Measurements from ENCODE around the gene CXADR.

CXADR gene

GRCh38 chr21:17492415-17493168, 20.3 kb upstream of the CXADR start:
- H3K9ac ChIP-seq (ENCODE audit: low read depth, low read length), result no peak overlapping the region
- no peaks in the 10 kb centered on the region for H4K20me1 ChIP-seq (ENCODE audit: insufficient read depth, low read length)
- ATAC-seq (ENCODE audit: insufficient read depth, low read depth), result no peak
- no peaks in the 10 kb centered on the region for H3K27me3 ChIP-seq (ENCODE audit: insufficient read depth, low read length, poor library complexity)
- no peaks in the 10 kb centered on the region for H3K79me2 ChIP-seq (ENCODE audit: insufficient read depth, low read length)
- no peak overlapping the region for H3K27ac ChIP-seq (ENCODE audit: low read length)
- H3K4me2 ChIP-seq (ENCODE audit: insufficient read depth, low read length), result no peak overlapping the region
- H3K9me3 ChIP-seq (ENCODE audit: insufficient read depth, low read length, severe bottlenecking), result no peaks in the 10 kb centered on the region
- no peak overlapping the region for H2AFZ ChIP-seq (ENCODE audit: low read depth, low read length)
- TF ChIP-seq CTCF (IDR thresholded peaks at IDR 0.05; ENCODE audit: borderline replicate concordance, extremely low read depth, low read length, poor library complexity, severe bottlenecking), result no peak
- no peak for TF ChIP-seq EZH2 (IDR thresholded peaks at IDR 0.05; ENCODE audit: borderline replicate concordance, low read depth, low read length, severe bottlenecking)
- no peak for DNase-seq
- H3K4me1 ChIP-seq (ENCODE audit: insufficient read depth, low read length), result no peaks in the 10 kb centered on the region
- H3K4me3 ChIP-seq (ENCODE audit: low read depth in 1 of 2, low read length in 2 of 2), result no peak overlapping the region
- H3K36me3 ChIP-seq (ENCODE audit: insufficient read depth, low read length), result no peaks in the 10 kb centered on the region

- no peak for ATAC-seq (ENCODE audit: insufficient read depth, low read depth)
- H3K36me3 ChIP-seq (ENCODE audit: insufficient read depth, low read length), result no peaks in the 10 kb centered on the region
- H3K4me1 ChIP-seq (ENCODE audit: insufficient read depth, low read length), result no peaks in the 10 kb centered on the region
- H3K27ac ChIP-seq (ENCODE audit: low read length), result no peak overlapping the region
- no peaks in the 10 kb centered on the region for H3K27me3 ChIP-seq (ENCODE audit: insufficient read depth, low read length, poor library complexity)
- no peak overlapping the region for H3K4me3 ChIP-seq (ENCODE audit: low read depth in 1 of 2, low read length in 2 of 2)
- no peaks in the 10 kb centered on the region for H4K20me1 ChIP-seq (ENCODE audit: insufficient read depth, low read length)
- H3K79me2 ChIP-seq (ENCODE audit: insufficient read depth, low read length), result no peaks in the 10 kb centered on the region
- H3K9me3 ChIP-seq (ENCODE audit: insufficient read depth, low read length, severe bottlenecking), result no peaks in the 10 kb centered on the region
- H3K9ac ChIP-seq (ENCODE audit: low read depth, low read length), result no peak overlapping the region
- H2AFZ ChIP-seq (ENCODE audit: low read depth, low read length), result no peak overlapping the region
- DNase-seq, result no peak
- no peak for TF ChIP-seq CTCF (IDR thresholded peaks at IDR 0.05; ENCODE audit: borderline replicate concordance, extremely low read depth, low read length, poor library complexity, severe bottlenecking)
- TF ChIP-seq EZH2 (IDR thresholded peaks at IDR 0.05; ENCODE audit: borderline replicate concordance, low read depth, low read length, severe bottlenecking), result no peak
- no peak overlapping the region for H3K4me2 ChIP-seq (ENCODE audit: insufficient read depth, low read length)
Measured at GRCh38 chr21:17494051-17494450, 18.8 kb upstream of the CXADR start.

GRCh38 chr21:17495680-17496079, 17.2 kb upstream of the CXADR start:
- no peaks in the 10 kb centered on the region for H3K9me3 ChIP-seq (ENCODE audit: insufficient read depth, low read length, severe bottlenecking)
- no peak overlapping the region for H3K27ac ChIP-seq (ENCODE audit: low read length)
- no peaks in the 10 kb centered on the region for H3K79me2 ChIP-seq (ENCODE audit: insufficient read depth, low read length)
- H3K27me3 ChIP-seq (ENCODE audit: insufficient read depth, low read length, poor library complexity), result no peaks in the 10 kb centered on the region
- no peak overlapping the region for H3K4me2 ChIP-seq (ENCODE audit: insufficient read depth, low read length)
- no peak for DNase-seq
- no peak overlapping the region for H3K4me3 ChIP-seq (ENCODE audit: low read depth in 1 of 2, low read length in 2 of 2)
- H3K4me1 ChIP-seq (ENCODE audit: insufficient read depth, low read length), result no peaks in the 10 kb centered on the region
- no peak overlapping the region for H3K9ac ChIP-seq (ENCODE audit: low read depth, low read length)
- no peak overlapping the region for H2AFZ ChIP-seq (ENCODE audit: low read depth, low read length)
- H4K20me1 ChIP-seq (ENCODE audit: insufficient read depth, low read length), result no peaks in the 10 kb centered on the region
- H3K36me3 ChIP-seq (ENCODE audit: insufficient read depth, low read length), result no peaks in the 10 kb centered on the region
- no peak for TF ChIP-seq EZH2 (IDR thresholded peaks at IDR 0.05; ENCODE audit: borderline replicate concordance, low read depth, low read length, severe bottlenecking)
- no peak for TF ChIP-seq CTCF (IDR thresholded peaks at IDR 0.05; ENCODE audit: borderline replicate concordance, extremely low read depth, low read length, poor library complexity, severe bottlenecking)
- no peak for ATAC-seq (ENCODE audit: insufficient read depth, low read depth)
